ENCODE results near the gene VIT. TPM values are rescaled to one million over a fixed set of nuclear protein-coding genes. Genes with fewer than 3 reads are reported as not detected.

The VIT gene
- total and polyA plus RNA-seq, 2 experiments from 2014 or later, result 0.22 to 0.31 TPM

DNA sequence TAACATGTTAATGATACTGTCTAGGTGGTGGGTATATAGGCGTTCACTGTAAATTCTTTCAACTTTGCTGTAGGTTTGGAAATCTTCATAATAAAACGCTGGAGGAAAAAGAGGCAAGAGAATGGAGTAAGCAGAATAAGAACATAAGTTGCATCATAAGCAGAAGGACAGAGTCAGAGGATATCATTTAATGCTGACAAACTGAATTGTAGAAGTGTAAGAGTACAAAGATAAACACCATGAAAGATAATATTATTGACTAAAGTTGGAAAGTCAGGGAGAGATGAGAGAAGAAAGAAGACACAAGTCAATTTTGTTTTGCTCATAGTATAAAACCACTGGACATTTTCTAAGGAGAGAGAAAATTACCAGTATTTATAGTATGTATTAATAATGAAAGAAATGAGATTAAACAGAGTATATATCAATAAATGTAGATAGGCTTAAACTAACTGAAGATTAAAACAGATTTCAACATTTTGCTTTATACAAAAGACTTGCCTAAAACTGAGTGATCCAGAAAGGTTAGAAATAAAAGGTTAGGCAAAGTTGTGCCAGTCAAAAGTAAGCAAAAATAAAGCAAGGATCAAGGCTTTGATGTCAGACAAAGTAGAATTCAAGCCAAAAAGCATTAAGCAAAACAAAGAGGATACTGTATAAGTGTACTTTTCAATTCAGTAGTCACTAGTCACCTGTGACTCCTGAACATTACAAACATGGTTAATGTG, 42.4 kb upstream of the VIT start:
- DNase-seq, result peak; percentile 15
- Histone ChIP-seq H2AFZ (peak overlapping the region; percentile 35; the same call in 1 of the 2 replicates), H3K4me2 (ENCODE audit: unreplicated experiment) (peak overlapping the region; percentile 29), H3K79me2 (ENCODE audit: insufficient read depth) (no peaks in the 10 kb centered on the region), H3K9ac (no peak overlapping the region), H3K9me2 (ENCODE audit: insufficient read depth) (no peaks in the 10 kb centered on the region), H3F3A (ENCODE audit: insufficient read depth) (peaks cover 36% of the 10 kb centered on the region), H3K36me3 (ENCODE audit: low read depth) (no peaks in the 10 kb centered on the region), H3K27me3 (replicated peaks; ENCODE audit: insufficient read depth) (no peaks in the 10 kb centered on the region), H3K4me3 (no peak overlapping the region), H4K20me1 (ENCODE audit: insufficient read depth) (no peaks in the 10 kb centered on the region), H3K27ac (peak overlapping the region; percentile 84), H3K9me3 (ENCODE audit: low read depth) (no peaks in the 10 kb centered on the region), H3K4me1 (ENCODE audit: insufficient read depth) (peaks cover 45% of the 10 kb centered on the region)
- TF ChIP-seq EZH2 (IDR thresholded peaks at IDR 0.05; ENCODE audit: insufficient read depth, poor library complexity, severe bottlenecking), result no peak
- TF ChIP-seq EZH2phosphoT487 (IDR thresholded peaks at IDR 0.05; ENCODE audit: insufficient read depth, low read depth), result no peak
- in situ Hi-C loops (cut with MboI), result no loop called here
- 49 to 52% methylated on average over 2 of the region's 2 CpGs for WGBS, 2 experiments (ENCODE audit: low coverage in 1 of 2, low lambda C conversion rate in 2 of 2, missing lambda C conversion rate in 2 of 2)

DNA sequence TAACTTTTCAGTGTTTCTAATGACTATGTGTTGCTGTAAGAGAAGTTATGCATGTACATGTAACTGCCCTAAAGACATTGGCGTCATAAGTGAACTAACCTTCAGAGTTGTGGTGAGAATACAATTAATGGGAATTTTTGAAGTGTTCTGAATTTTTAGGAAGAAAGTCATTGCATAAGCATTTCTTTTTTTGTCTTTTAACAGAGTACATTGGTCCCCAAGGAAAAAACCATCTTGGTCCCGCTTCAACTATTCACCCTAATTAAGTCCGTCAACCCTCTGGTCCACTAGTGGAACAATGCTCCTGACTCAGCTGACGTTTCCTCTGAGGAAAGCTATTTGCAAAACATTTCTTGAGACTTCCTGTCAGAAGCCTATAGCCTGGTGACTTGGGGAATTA, 41.1 kb upstream of the VIT start:
- in situ Hi-C loops (cut with MboI), result no loop called here
- TF ChIP-seq EZH2 (IDR thresholded peaks at IDR 0.05; ENCODE audit: insufficient read depth, poor library complexity, severe bottlenecking) (no peak), EZH2phosphoT487 (IDR thresholded peaks at IDR 0.05; ENCODE audit: insufficient read depth, low read depth) (peak; percentile 70; the same call in 1 of the 2 replicates)
- 2 to 3% methylated on average over 4 of the region's 4 CpGs for WGBS, 2 experiments (ENCODE audit: low coverage in 1 of 2, low lambda C conversion rate in 2 of 2, missing lambda C conversion rate in 2 of 2)
- Histone ChIP-seq H3K4me2 (ENCODE audit: unreplicated experiment) (peak overlapping the region; percentile 12), H3K27me3 (replicated peaks; ENCODE audit: insufficient read depth) (no peaks in the 10 kb centered on the region), H3K9me3 (ENCODE audit: low read depth) (no peaks in the 10 kb centered on the region), H2AFZ (no peak overlapping the region), H3K36me3 (ENCODE audit: low read depth) (no peaks in the 10 kb centered on the region), H3K9ac (no peak overlapping the region), H3K9me2 (ENCODE audit: insufficient read depth) (no peaks in the 10 kb centered on the region), H4K20me1 (ENCODE audit: insufficient read depth) (no peaks in the 10 kb centered on the region), H3K27ac (peak overlapping the region; percentile 84), H3K79me2 (ENCODE audit: insufficient read depth) (no peaks in the 10 kb centered on the region), H3K4me3 (no peak overlapping the region), H3F3A (ENCODE audit: insufficient read depth) (peaks cover 41% of the 10 kb centered on the region), H3K4me1 (ENCODE audit: insufficient read depth) (peaks cover 43% of the 10 kb centered on the region)
- DNase-seq, result peak; percentile 92

DNA sequence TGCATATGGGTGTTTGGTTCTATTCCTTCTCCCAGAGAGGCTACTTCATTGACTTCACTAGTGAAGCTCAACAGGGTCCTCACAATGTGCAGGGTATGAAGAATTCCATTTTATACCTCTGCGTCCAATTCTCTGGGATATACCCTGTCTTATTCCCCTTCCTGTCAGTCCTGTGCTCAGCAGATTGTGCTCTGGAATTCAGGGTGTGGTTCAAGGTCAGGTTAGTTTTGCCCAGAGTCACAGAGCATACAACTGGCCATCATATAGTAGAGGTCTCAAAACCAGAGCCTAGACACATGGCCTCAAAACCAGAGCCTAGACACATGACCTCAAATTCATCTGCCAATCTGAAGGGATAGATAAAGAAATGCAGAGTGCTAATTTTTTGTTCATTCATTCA, 38.8 kb upstream of the VIT start:
- WGBS, 2 experiments (ENCODE audit: low coverage in 1 of 2, low lambda C conversion rate in 2 of 2, missing lambda C conversion rate in 2 of 2), result 81 to 100% methylated on average over 1 of the region's 1 CpG
- Histone ChIP-seq H3F3A (ENCODE audit: insufficient read depth) (peaks cover 46% of the 10 kb centered on the region), H2AFZ (no peak overlapping the region), H3K4me1 (ENCODE audit: insufficient read depth) (peaks cover 39% of the 10 kb centered on the region), H3K9me3 (ENCODE audit: low read depth) (no peaks in the 10 kb centered on the region), H3K27me3 (replicated peaks; ENCODE audit: insufficient read depth) (no peaks in the 10 kb centered on the region), H3K9ac (no peak overlapping the region), H3K9me2 (ENCODE audit: insufficient read depth) (no peaks in the 10 kb centered on the region), H4K20me1 (ENCODE audit: insufficient read depth) (no peaks in the 10 kb centered on the region), H3K36me3 (ENCODE audit: low read depth) (no peaks in the 10 kb centered on the region), H3K4me3 (no peak overlapping the region), H3K79me2 (ENCODE audit: insufficient read depth) (no peaks in the 10 kb centered on the region), H3K4me2 (ENCODE audit: unreplicated experiment) (no peak overlapping the region), H3K27ac (no peak overlapping the region)
- TF ChIP-seq EZH2phosphoT487 (IDR thresholded peaks at IDR 0.05; ENCODE audit: insufficient read depth, low read depth), result no peak
- TF ChIP-seq EZH2 (IDR thresholded peaks at IDR 0.05; ENCODE audit: insufficient read depth, poor library complexity, severe bottlenecking), result no peak
- in situ Hi-C loops (cut with MboI), result no loop called here
- no peak for DNase-seq

DNA sequence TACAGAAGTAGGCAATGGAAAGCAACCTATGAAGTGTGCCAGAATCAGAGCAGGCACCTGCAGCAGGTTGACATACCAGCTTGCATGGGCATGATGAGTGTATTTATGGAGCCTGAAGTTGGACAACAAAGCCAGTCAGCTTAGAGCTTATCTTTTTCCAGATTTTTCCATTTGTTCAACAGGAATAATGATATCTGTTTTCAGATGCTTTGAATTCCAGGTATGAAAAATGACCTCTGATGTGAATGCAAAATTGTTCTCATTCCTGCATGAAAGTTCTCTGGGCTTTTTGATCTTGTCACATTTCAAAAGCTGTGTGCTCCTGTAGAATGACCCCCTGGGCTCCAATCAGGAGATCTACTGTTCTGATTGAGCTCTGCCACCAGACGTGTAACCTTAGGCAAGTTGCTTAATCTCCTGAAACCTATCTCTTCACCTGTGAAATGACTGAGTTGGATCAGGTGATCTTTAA, 38.2 kb upstream of the VIT start:
- no peaks in the 10 kb centered on the region; the same call in 1 of the 2 replicates for H3K79me2 ChIP-seq (ENCODE audit: insufficient read depth)
- H3K9ac ChIP-seq, result no peak overlapping the region
- no peak overlapping the region for H2AFZ ChIP-seq
- H3K27me3 ChIP-seq (replicated peaks; ENCODE audit: insufficient read depth), result no peaks in the 10 kb centered on the region
- in situ Hi-C loops (cut with MboI), result no loop called here
- no peaks in the 10 kb centered on the region for H3K9me2 ChIP-seq (ENCODE audit: insufficient read depth)
- H3K27ac ChIP-seq, result no peak overlapping the region
- H3K9me3 ChIP-seq (ENCODE audit: low read depth), result no peaks in the 10 kb centered on the region
- WGBS, 2 experiments (ENCODE audit: low coverage in 1 of 2, low lambda C conversion rate in 2 of 2, missing lambda C conversion rate in 2 of 2), result 89 to 100% methylated on average over 1 of the region's 1 CpG
- peaks cover 43% of the 10 kb centered on the region for H3K4me1 ChIP-seq (ENCODE audit: insufficient read depth)
- TF ChIP-seq EZH2 (IDR thresholded peaks at IDR 0.05; ENCODE audit: insufficient read depth, poor library complexity, severe bottlenecking), result no peak
- no peak for TF ChIP-seq EZH2phosphoT487 (IDR thresholded peaks at IDR 0.05; ENCODE audit: insufficient read depth, low read depth)
- H3K36me3 ChIP-seq (ENCODE audit: low read depth), result no peaks in the 10 kb centered on the region
- no peaks in the 10 kb centered on the region for H4K20me1 ChIP-seq (ENCODE audit: insufficient read depth)
- H3F3A ChIP-seq (ENCODE audit: insufficient read depth), result peaks cover 46% of the 10 kb centered on the region
- no peak overlapping the region for H3K4me3 ChIP-seq
- DNase-seq, result no peak
- no peak overlapping the region for H3K4me2 ChIP-seq (ENCODE audit: unreplicated experiment)

All from GM23248 (cell line).